HEK293T (cell line): ENCODE data around the gene TMEM97.
"Not testable (repeated sequence)": the region's sequence is repeated elsewhere in the genome, so short reads cannot be mapped to it uniquely, and the experiment has no call there.

ENCODE experiments used
- CTCF ChIA-PET: fragments of 350-600 bp; formaldehyde crosslinking; extraction: SDS; loops from one replicate; lab custom pipeline; 2021; ENCODE audit warnings: antibody characterized with exemption, inconsistent platforms; lab: Yijun Ruan, JAX
- POLR2A ChIA-PET: fragments of 350-600 bp; formaldehyde crosslinking; extraction: SDS; loops from one replicate; lab custom pipeline; 2020; ENCODE audit warnings: antibody characterized with exemption, inconsistent platforms; lab: Yijun Ruan, JAX
- DNase-seq: peaks from one replicate; pipeline ENCODE4 v3.0.0; 2012; ENCODE audit warnings: mixed read lengths; ENCODE audit errors: extremely low spot score
- ARNT ChIP-seq: fragments of 450-650 bp; IDR thresholded peaks from 2 replicates; pipeline ENCODE4 v1.6.1; 2017; ENCODE audit warnings: mild to moderate bottlenecking
- BHLHE40 ChIP-seq: fragments of 450-650 bp; IDR thresholded peaks from 2 replicates; pipeline ENCODE4 v1.6.1; 2016; ENCODE audit warnings: mild to moderate bottlenecking, moderate library complexity, borderline replicate concordance
- CTBP1 ChIP-seq: fragments of 450-650 bp; IDR thresholded peaks from 2 replicates; pipeline ENCODE4 v1.6.1; 2016; ENCODE audit warnings: borderline replicate concordance
- ELF4 ChIP-seq: fragments of 450-650 bp; IDR thresholded peaks from 2 replicates; pipeline ENCODE4 v1.6.1; 2017; ENCODE audit warnings: antibody characterized with exemption
- FOXA1 ChIP-seq: fragments of 450-650 bp; IDR thresholded peaks from 2 replicates; pipeline ENCODE4 v1.6.1; 2016; ENCODE audit warnings: mild to moderate bottlenecking
- FOXK2 ChIP-seq: fragments of 450-650 bp; IDR thresholded peaks from 2 replicates; pipeline ENCODE4 v1.6.1; 2016; ENCODE audit warnings: mild to moderate bottlenecking
- FOXM1 ChIP-seq: fragments of 450-650 bp; IDR thresholded peaks from 2 replicates; pipeline ENCODE4 v1.6.1; 2017; ENCODE audit warnings: mild to moderate bottlenecking, borderline replicate concordance
- HDGF ChIP-seq: fragments of 450-650 bp; IDR thresholded peaks from 2 replicates; pipeline ENCODE4 v1.6.1; 2017; ENCODE audit warnings: antibody characterized with exemption, borderline replicate concordance
- L3MBTL2 ChIP-seq: fragments of 450-650 bp; conservative IDR thresholded peaks from 2 replicates; pipeline ENCODE4 v1.6.1; 2016; ENCODE audit warnings: mild to moderate bottlenecking
- LEF1 ChIP-seq: fragments of 450-650 bp; IDR thresholded peaks from 2 replicates; pipeline ENCODE4 v1.6.1; 2017; ENCODE audit warnings: mild to moderate bottlenecking, borderline replicate concordance
- NFRKB ChIP-seq: fragments of 450-650 bp; IDR thresholded peaks from 2 replicates; pipeline ENCODE4 v1.6.1; 2016; ENCODE audit warnings: mild to moderate bottlenecking, moderate library complexity
- SP1 ChIP-seq: fragments of 450-650 bp; IDR thresholded peaks from 2 replicates; pipeline ENCODE4 v1.6.1; 2017
- SUZ12 ChIP-seq: fragments of 450-650 bp; IDR thresholded peaks from 2 replicates; pipeline ENCODE4 v1.6.1; 2016; ENCODE audit warnings: mild to moderate bottlenecking
- TARDBP ChIP-seq: fragments of 450-650 bp; IDR thresholded peaks from 2 replicates; pipeline ENCODE4 v1.6.1; 2016
- ZNF384 ChIP-seq: fragments of 450-650 bp; IDR thresholded peaks from 2 replicates; pipeline ENCODE4 v1.6.1; 2016
- TF ChIP-seq, protein P1 (sequence below): fragments of 450-650 bp; IDR thresholded peaks from 2 replicates; pipeline ENCODE4 v1.6.1; 2016

The TMEM97 gene

DNA sequence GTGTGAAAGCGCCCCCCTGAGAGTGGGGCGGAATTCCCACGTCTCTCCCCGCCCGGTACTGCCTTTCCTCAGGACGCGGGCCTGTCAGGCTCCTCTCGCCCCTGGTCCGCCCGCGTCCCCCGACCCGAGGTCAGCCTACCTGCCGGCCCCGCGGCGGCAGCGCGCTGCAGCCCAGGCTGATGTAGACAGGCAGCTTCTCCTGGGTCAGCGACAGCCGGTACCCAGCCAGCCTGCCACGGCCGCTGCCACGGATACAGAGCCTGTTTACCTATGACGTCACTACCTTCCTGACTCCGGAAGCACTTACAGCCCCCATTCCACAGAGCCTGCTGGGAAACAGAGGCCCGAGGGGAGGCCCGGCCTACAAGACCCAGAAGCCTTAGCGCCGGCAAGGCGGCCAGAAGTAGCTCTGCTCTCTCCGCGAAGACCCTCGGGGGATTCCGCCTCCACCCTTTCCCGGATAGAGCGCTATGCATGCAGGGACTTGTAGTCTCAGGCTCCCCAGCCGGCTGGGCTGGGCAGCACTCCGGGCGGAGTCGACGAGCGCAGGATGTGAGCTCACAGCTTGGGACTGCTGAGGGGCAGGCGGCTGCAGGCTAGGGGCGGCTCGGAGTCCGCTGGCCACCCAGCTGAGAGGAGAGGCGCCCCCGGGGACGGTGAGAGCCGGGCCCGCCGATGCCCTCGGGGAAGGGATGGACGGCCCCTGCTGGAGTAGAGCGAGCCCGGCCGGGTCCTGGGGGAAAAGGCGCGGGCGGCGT lies 16.4 kb downstream of the TMEM97 start, which contains the start of the genes IFT20 and TNFAIP1:
Gene IFT20 (minus strand): TSS at position 272 of the 758 bp plus-strand sequence. CDS start 3,487 bp downstream, outside the sequence.
Gene TNFAIP1 (plus strand): TSS at position 561 of the 758 bp plus-strand sequence. CDS start 3,761 bp downstream, outside the sequence.
- peak; percentile 88 for DNase-seq
- POLR2A ChIA-PET, result interaction anchor here (0.6 to 3.1 kb wide), 36 partner anchors 9 to 617 kb away, joined by 3 to 59 read pairs (median 4); partner anchors contain the start of genes PIGS, POLDIP2, SARM1 and SEBOX
- TF ChIP-seq HDGF (no peak), ELF4 (peak; percentile 82), TARDBP (peak; percentile 47; the same call in 1 of the 2 replicates), CTBP1 (no peak), ARNT (no peak), FOXK2 (peak; percentile 96), FOXA1 (no peak), SP1 (no peak), NFRKB (no peak), L3MBTL2 (no peak), FOXM1 (no peak), LEF1 (no peak), BHLHE40 (no peak), SUZ12 (no peak; the same call in none of the 2 replicates), ZNF384 (no peak)
- TF ChIP-seq, protein P1, sequence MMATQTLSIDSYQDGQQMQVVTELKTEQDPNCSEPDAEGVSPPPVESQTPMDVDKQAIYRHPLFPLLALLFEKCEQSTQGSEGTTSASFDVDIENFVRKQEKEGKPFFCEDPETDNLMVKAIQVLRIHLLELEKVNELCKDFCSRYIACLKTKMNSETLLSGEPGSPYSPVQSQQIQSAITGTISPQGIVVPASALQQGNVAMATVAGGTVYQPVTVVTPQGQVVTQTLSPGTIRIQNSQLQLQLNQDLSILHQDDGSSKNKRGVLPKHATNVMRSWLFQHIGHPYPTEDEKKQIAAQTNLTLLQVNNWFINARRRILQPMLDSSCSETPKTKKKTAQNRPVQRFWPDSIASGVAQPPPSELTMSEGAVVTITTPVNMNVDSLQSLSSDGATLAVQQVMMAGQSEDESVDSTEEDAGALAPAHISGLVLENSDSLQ, result 0 out of 2 replicates have a peak, but pooled peaks have one; percentile 2
- CTCF ChIA-PET, result interaction anchor here (0.8 to 1.9 kb wide), 6 partner anchors 10 to 87 kb away, joined by 3 to 10 read pairs (median 4); no protein-coding TSS in a partner anchor

DNA sequence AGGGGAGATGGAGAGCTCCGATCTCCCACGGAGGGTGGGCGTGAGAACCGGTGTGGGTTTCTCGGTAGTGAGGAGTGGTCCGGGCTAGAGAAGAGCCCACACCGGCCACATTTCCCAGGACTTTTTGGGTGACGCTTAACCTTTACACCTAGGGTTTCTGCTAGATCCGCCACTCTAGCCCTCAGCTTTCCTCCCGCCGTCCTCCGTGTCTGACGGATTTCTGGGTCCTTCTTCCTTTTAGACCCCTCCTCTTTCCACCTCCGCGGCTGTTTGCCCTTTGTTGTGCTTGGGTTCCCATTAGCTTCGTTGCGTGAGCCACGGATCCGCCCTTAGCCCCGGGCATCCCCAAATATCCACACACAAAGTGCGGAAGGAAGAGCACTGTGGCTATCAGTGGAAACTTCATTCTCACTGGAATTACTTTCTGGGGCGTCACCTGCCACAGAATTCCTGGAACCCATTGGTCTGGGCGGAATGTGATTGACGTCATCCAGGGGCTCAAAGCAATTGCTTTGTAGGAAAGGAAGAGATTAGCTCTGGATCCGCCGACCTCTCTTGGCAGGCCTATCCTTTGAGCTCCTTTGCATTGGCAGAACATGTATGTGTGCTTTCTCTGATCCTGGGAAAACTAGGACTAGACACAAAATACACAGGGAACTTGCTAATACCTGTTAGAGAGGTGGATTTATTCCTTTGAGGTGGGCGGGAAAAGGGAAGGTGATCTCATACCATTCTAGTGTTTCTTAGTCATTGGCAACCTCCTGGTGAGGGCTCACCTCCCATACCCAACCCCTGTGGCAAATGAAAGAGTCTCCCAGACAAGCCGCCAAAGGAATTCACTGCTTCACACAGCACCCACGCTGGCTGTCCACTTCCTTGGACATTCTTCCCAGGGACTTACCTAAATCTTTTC lies 17.2 kb downstream of the TMEM97 start:
- ChIA-PET POLR2A (interaction anchor here (0.6 to 3.1 kb wide), 34 partner anchors 8 to 1124 kb away, joined by 3 to 59 read pairs (median 4); partner anchors contain the start of genes PIGS, POLDIP2, SARM1 and SEBOX), CTCF (interaction anchor here (0.8 to 1.9 kb wide), 6 partner anchors 10 to 87 kb away, joined by 3 to 10 read pairs (median 4); no protein-coding TSS in a partner anchor)
- TF ChIP-seq LEF1, result no peak
- TF ChIP-seq, protein P1, result peak; percentile 57
- DNase-seq, result peak; percentile 28

- ChIA-PET POLR2A (interaction anchor here (0.8 kb wide), 1 partner anchor 108 kb away, joined by 3 read pairs; no protein-coding TSS in a partner anchor), CTCF (interaction anchor here (0.6 kb wide), 1 partner anchor 130 kb away, joined by 4 read pairs; no protein-coding TSS in a partner anchor)
- no peak for DNase-seq
- TF ChIP-seq FOXM1, result no peak
- no peak for TF ChIP-seq LEF1
- no peak for TF ChIP-seq FOXK2
- no peak for TF ChIP-seq ELF4
- no peak for TF ChIP-seq L3MBTL2
- no peak for TF ChIP-seq ARNT
- TF ChIP-seq, protein P1, result no peak
- TF ChIP-seq HDGF, result no peak
These were observed 19.2 kb downstream of the TMEM97 start for GRCh38 chr17:28338056-28338768.

DNA sequence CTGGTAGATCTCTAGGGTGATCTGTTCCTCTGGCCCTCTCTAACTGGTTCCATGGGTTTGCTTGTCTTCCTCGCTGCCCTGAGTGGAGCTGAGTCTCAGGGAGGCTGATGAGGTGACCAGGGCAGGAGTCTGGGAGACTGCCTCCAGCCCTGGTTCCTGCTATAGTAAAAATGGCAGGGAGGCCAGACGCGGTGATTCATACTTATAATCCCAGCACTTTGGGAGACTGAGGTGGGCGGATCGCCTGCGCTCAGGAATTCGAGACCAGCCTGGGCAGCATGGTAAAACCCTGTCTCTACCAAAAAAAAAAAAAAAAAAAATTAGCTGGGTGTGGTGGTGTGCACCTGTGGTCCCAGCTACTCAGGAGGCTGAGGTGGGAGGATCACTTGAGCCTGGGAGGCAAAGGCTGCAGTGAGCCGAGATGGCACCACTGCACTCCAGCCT lies 19.8 kb downstream of the TMEM97 start:
- POLR2A ChIA-PET, result interaction anchor here (1.0 kb wide), 1 partner anchor 9 kb away, joined by 4 read pairs; no protein-coding TSS in a partner anchor
- CTCF ChIA-PET, result interaction anchor here (0.6 kb wide), 1 partner anchor 130 kb away, joined by 4 read pairs; no protein-coding TSS in a partner anchor
- DNase-seq, result not testable (repeated sequence)

DNA sequence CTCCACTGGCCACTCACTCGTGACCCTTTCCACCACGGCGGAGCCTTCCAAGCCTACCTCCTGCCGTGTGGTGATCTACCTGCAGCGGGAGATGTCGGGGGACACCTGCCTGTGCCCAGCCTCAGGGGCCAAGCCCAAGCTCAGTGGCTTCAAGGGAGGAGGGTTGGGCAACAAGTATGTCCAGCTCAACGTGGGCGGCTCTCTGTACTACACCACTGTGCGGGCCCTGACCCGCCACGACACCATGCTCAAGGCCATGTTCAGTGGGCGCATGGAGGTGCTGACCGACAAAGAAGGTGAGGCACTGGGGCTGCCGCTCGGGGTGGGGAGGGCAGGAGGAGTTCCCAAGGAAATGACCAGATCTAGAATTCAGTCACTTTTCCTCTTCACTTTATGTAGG lies 20.4 kb downstream of the TMEM97 start:
- TF ChIP-seq, protein P1, result no peak
- TF ChIP-seq CTBP1, result no peak
- POLR2A ChIA-PET, result interaction anchor here (1.0 kb wide), 1 partner anchor 8 kb away, joined by 4 read pairs; no protein-coding TSS in a partner anchor
- CTCF ChIA-PET, result no interaction called here
- no peak for DNase-seq
